WTC11 (cell line): ENCODE results near the gene TIMM8A. TPM values are rescaled to one million over a fixed set of nuclear protein-coding genes. Genes with fewer than 3 reads are reported as not detected.
A peak's percentile ranks its signal among the peaks of the same experiment; 100 is the strongest.

ENCODE experiments used
- ATAC-seq: fragments of 200-7000 bp; cut with Tn5 transposase; 2 replicates; pipeline ENCODE4 v1.10.0; 2021; ENCODE audit warnings: mild to moderate bottlenecking, moderate library complexity
- CTCF ChIA-PET: fragments of 300-600 bp; sonication (Branson Sonifier 250); formaldehyde crosslinking; loops from one replicate; lab custom pipeline; 2021; ENCODE audit warnings: antibody characterized with exemption; lab: Charles Lee
- POLR2A ChIA-PET: fragments of 350-600 bp; sonication (Branson Sonifier 250); formaldehyde crosslinking; loops from one replicate; lab custom pipeline; 2021; ENCODE audit warnings: antibody characterized with exemption; lab: Charles Lee
- DNase-seq: peaks from one replicate; pipeline ENCODE4 v3.0.0; 2021; ENCODE audit warnings: low spot score
- H3K27ac Mint-ChIP-seq: 2 replicates; pipeline ENCODE4 v1.8.0; 2021; ENCODE audit warnings: mixed read lengths
- H3K27me3 Mint-ChIP-seq: 2 replicates; pipeline ENCODE4 v1.8.0; 2021; ENCODE audit warnings: low read depth, mild to moderate bottlenecking, moderate library complexity, mixed read lengths
- H3K36me3 Mint-ChIP-seq: 2 replicates; pipeline ENCODE4 v1.8.0; 2021; ENCODE audit warnings: mixed read lengths
- H3K4me1 Mint-ChIP-seq: 2 replicates; pipeline ENCODE4 v1.8.0; 2022; ENCODE audit warnings: mixed read lengths
- H3K4me3 Mint-ChIP-seq: 2 replicates; pipeline ENCODE4 v1.8.0; 2021; ENCODE audit warnings: mild to moderate bottlenecking, moderate library complexity, mixed read lengths
- H3K9me3 Mint-ChIP-seq: 2 replicates; pipeline ENCODE4 v1.8.0; 2021; ENCODE audit warnings: mixed read lengths
- AR ChIP-seq: fragments of 250-450 bp; sonication (Bioruptor Pico); IDR thresholded peaks from 2 replicates; pipeline ENCODE4 v1.9.0; 2021; ENCODE audit warnings: mild to moderate bottlenecking
- CREM ChIP-seq: sonication (generic); formaldehyde crosslinking; IDR thresholded peaks from 2 replicates; pipeline ENCODE4 v1.8.1; 2022; ENCODE audit warnings: mild to moderate bottlenecking, missing genetic modification reagents, moderate library complexity
- E2F1 ChIP-seq: sonication (generic); formaldehyde crosslinking; IDR thresholded peaks from 2 replicates; pipeline ENCODE4 v1.8.0; 2022; ENCODE audit warnings: mild to moderate bottlenecking, missing genetic modification reagents
- E2F5 ChIP-seq: sonication (generic); formaldehyde crosslinking; IDR thresholded peaks from 2 replicates; pipeline ENCODE4 v1.8.1; 2022; ENCODE audit warnings: mild to moderate bottlenecking, moderate library complexity, missing genetic modification reagents
- ELF4 ChIP-seq: sonication (generic); formaldehyde crosslinking; IDR thresholded peaks from 2 replicates; pipeline ENCODE4 v1.8.1; 2022; ENCODE audit warnings: low read depth, mild to moderate bottlenecking, moderate library complexity, missing genetic modification reagents
- ERG ChIP-seq: fragments of 250-450 bp; sonication (Bioruptor Pico); IDR thresholded peaks from 2 replicates; pipeline ENCODE4 v1.8.0; 2021; ENCODE audit warnings: mild to moderate bottlenecking
- ESRRA ChIP-seq: sonication (generic); formaldehyde crosslinking; IDR thresholded peaks from 2 replicates; pipeline ENCODE4 v1.8.1; 2022; ENCODE audit warnings: mild to moderate bottlenecking, missing genetic modification reagents, borderline replicate concordance
- FOXK1 ChIP-seq: sonication (generic); formaldehyde crosslinking; IDR thresholded peaks from 2 replicates; pipeline ENCODE4 v1.8.0; 2022; ENCODE audit warnings: mild to moderate bottlenecking, moderate library complexity, missing genetic modification reagents
- FOXP1 ChIP-seq: sonication (generic); formaldehyde crosslinking; IDR thresholded peaks from 2 replicates; pipeline ENCODE4 v1.8.0; 2022; ENCODE audit warnings: missing genetic modification reagents, mild to moderate bottlenecking, moderate library complexity, borderline replicate concordance
- FOXP4 ChIP-seq: sonication (generic); formaldehyde crosslinking; IDR thresholded peaks from 2 replicates; pipeline ENCODE4 v1.8.0; 2022; ENCODE audit warnings: mild to moderate bottlenecking, missing genetic modification reagents
- NFATC4 ChIP-seq: fragments of 250-450 bp; sonication (Bioruptor Pico); IDR thresholded peaks from 2 replicates; pipeline ENCODE4 v1.9.0; 2021; ENCODE audit warnings: mild to moderate bottlenecking
- NFE2L1 ChIP-seq: sonication (generic); formaldehyde crosslinking; IDR thresholded peaks from 2 replicates; pipeline ENCODE4 v1.8.1; 2023; ENCODE audit warnings: missing genetic modification reagents
- NR1H2 ChIP-seq: sonication (generic); formaldehyde crosslinking; IDR thresholded peaks from 2 replicates; pipeline ENCODE4 v1.9.0; 2021; ENCODE audit warnings: mild to moderate bottlenecking, moderate library complexity, missing genetic modification reagents
- NR2C2 ChIP-seq: sonication (generic); formaldehyde crosslinking; IDR thresholded peaks from 2 replicates; pipeline ENCODE4 v1.8.0; 2022; ENCODE audit warnings: mild to moderate bottlenecking, missing genetic modification reagents
- NR3C1 ChIP-seq: sonication (generic); formaldehyde crosslinking; conservative IDR thresholded peaks from 2 replicates; pipeline ENCODE4 v1.8.1; 2023; ENCODE audit warnings: low read depth, mild to moderate bottlenecking, missing genetic modification reagents
- RORB ChIP-seq: fragments of 250-450 bp; sonication (Bioruptor Pico); IDR thresholded peaks from 2 replicates; pipeline ENCODE4 v1.9.0; 2021; ENCODE audit warnings: mild to moderate bottlenecking
- STAT6 ChIP-seq: sonication (generic); formaldehyde crosslinking; conservative IDR thresholded peaks from 2 replicates; pipeline ENCODE4 v1.8.1; 2023; ENCODE audit warnings: mild to moderate bottlenecking, low read depth, missing genetic modification reagents, moderate library complexity
- TEAD4 ChIP-seq: sonication (generic); formaldehyde crosslinking; IDR thresholded peaks from 2 replicates; pipeline ENCODE4 v1.8.0; 2022; ENCODE audit warnings: mild to moderate bottlenecking, missing genetic modification reagents
- ZNF138 ChIP-seq: sonication (generic); formaldehyde crosslinking; conservative IDR thresholded peaks from 2 replicates; pipeline ENCODE4 v1.8.1; 2022; ENCODE audit warnings: mild to moderate bottlenecking, moderate library complexity, missing genetic modification reagents
- ZNF263 ChIP-seq: sonication (generic); formaldehyde crosslinking; IDR thresholded peaks from 2 replicates; pipeline ENCODE4 v1.8.1; 2022; ENCODE audit warnings: low read depth, mild to moderate bottlenecking, moderate library complexity, missing genetic modification reagents
- total RNA-seq: library from RNA; stranded (reverse); gene quantifications from 3 replicates; pipeline ENCODE4 v1.2.3, GENCODE V29; 2021

TIMM8A gene
- total RNA-seq, 1 experiment from 2014 or later, result 31.8 TPM

GRCh38 chrX:101347859-101348451 is 587 bp downstream of the TIMM8A start:
- ChIA-PET CTCF (interaction anchor here (1.0 kb wide), 1 partner anchor 10 kb away, joined by 3 read pairs; no protein-coding TSS in a partner anchor), POLR2A (interaction anchor here (0.6 kb wide), 1 partner anchor 43 kb away, joined by 4 read pairs; the partner anchor contains the start of gene RPL36A)
- 0 out of 2 replicates have a peak, but pooled peaks cover 2% of the 10 kb centered on the region for H3K4me1 Mint-ChIP-seq
- DNase-seq, result no peak
- H3K27ac Mint-ChIP-seq, result no peak overlapping the region
- no peaks in the 10 kb centered on the region for H3K27me3 Mint-ChIP-seq
- H3K9me3 Mint-ChIP-seq, result no peaks in the 10 kb centered on the region
- H3K4me3 Mint-ChIP-seq, result peak overlapping the region; percentile 84
- no peak for TF ChIP-seq NR3C1 (CRISPR knock-in tag)
- TF ChIP-seq ERG (CRISPR knock-in tag), result no peak
- no peak for TF ChIP-seq CREM (CRISPR knock-in tag)
- no peak for TF ChIP-seq E2F1
- TF ChIP-seq NFATC4 (CRISPR knock-in tag), result no peak
- TF ChIP-seq ELF4, result no peak
- TF ChIP-seq FOXP4 (CRISPR knock-in tag), result no peak
- no peak for TF ChIP-seq TEAD4 (CRISPR knock-in tag)
- TF ChIP-seq ESRRA (CRISPR knock-in tag), result no peak
- TF ChIP-seq STAT6 (CRISPR knock-in tag), result no peak
- no peak for TF ChIP-seq AR (CRISPR knock-in tag)
- TF ChIP-seq ZNF138 (CRISPR knock-in tag), result no peak
- TF ChIP-seq NR2C2, result no peak
- TF ChIP-seq E2F5 (CRISPR knock-in tag), result no peak
- no peak for TF ChIP-seq ZNF263 (CRISPR knock-in tag)
- TF ChIP-seq FOXK1 (CRISPR knock-in tag), result no peak
- no peak for TF ChIP-seq NR1H2 (CRISPR knock-in tag)
- no peak for TF ChIP-seq NFE2L1
- TF ChIP-seq RORB, result no peak
- TF ChIP-seq FOXP1 (CRISPR knock-in tag), result no peak
- peaks cover 16% of the 10 kb centered on the region for H3K36me3 Mint-ChIP-seq
- ATAC-seq, result no peak
